CD8-positive, alpha-beta memory T cell (primary cell): ENCODE results near the gene MARK3. TPM values are rescaled to one million over a fixed set of nuclear protein-coding genes. Genes with fewer than 3 reads are reported as not detected.

ENCODE experiments used
- CTCF ChIA-PET: fragments of 350-600 bp; sonication (Branson Sonifier 250); formaldehyde crosslinking; loops from one replicate; lab custom pipeline; 2021; ENCODE audit warnings: antibody characterized with exemption; lab: Charles Lee
- POLR2A ChIA-PET: fragments of 350-600 bp; sonication (Branson Sonifier 250); formaldehyde crosslinking; loops from one replicate; lab custom pipeline; 2021; ENCODE audit warnings: antibody characterized with exemption; lab: Charles Lee
- DNase-seq, 5 donors: peaks; one replicate each; pipeline versions ENCODE4 v3.0.0 to v3.0.0-alpha.2; 2020 to 2022; ENCODE audit warnings: mixed read lengths in 1 of 5
- H3K27ac ChIP-seq: one replicate; pipeline ENCODE4 v1.7.0; 2013; ENCODE audit warnings: low read depth, mild to moderate bottlenecking, low read length, moderate library complexity
- H3K27me3 ChIP-seq: 2 replicates; pipeline ENCODE4 v1.7.0; 2013; ENCODE audit warnings: low read length, mild to moderate bottlenecking; ENCODE audit not compliant: insufficient read depth, poor library complexity, severe bottlenecking
- H3K36me3 ChIP-seq: 2 replicates; pipeline ENCODE4 v1.7.0; 2013; ENCODE audit warnings: mild to moderate bottlenecking, low read length, moderate library complexity; ENCODE audit not compliant: insufficient read depth
- H3K4me1 ChIP-seq: 2 replicates; pipeline ENCODE4 v1.7.0; 2013; ENCODE audit warnings: mild to moderate bottlenecking, low read length, moderate library complexity; ENCODE audit not compliant: insufficient read depth
- H3K4me3 ChIP-seq: 2 replicates; pipeline ENCODE4 v1.7.0; 2013; ENCODE audit warnings: mild to moderate bottlenecking, low read length
- H3K9me3 ChIP-seq: 2 replicates; pipeline ENCODE4 v1.7.0; 2013; ENCODE audit warnings: mild to moderate bottlenecking, low read length
- H3K27ac Mint-ChIP-seq, 8 donors: one replicate each; pipeline ENCODE4 v1.8.0; 2020 to 2021; ENCODE audit warnings: mixed read lengths in 8 of 8, mild to moderate bottlenecking in 6 of 8, inconsistent platforms in 3 of 8, moderate library complexity in 3 of 8
- H3K27me3 Mint-ChIP-seq, 2 donors: one replicate each; pipeline ENCODE4 v1.8.0; 2020 to 2021; ENCODE audit warnings: mixed read lengths in 2 of 2, mild to moderate bottlenecking in 1 of 2, moderate library complexity in 1 of 2
- H3K36me3 Mint-ChIP-seq, 3 donors: one replicate each; pipeline ENCODE4 v1.8.0; 2020 to 2021; ENCODE audit warnings: mixed read lengths in 3 of 3, inconsistent platforms in 1 of 3, mild to moderate bottlenecking in 1 of 3
- H3K4me1 Mint-ChIP-seq, 3 donors: one replicate each; pipeline ENCODE4 v1.8.0; 2020 to 2021; ENCODE audit warnings: mixed read lengths in 3 of 3, inconsistent platforms in 1 of 3, mild to moderate bottlenecking in 1 of 3
- H3K4me3 Mint-ChIP-seq, 7 donors: one replicate each; pipeline ENCODE4 v1.8.0; 2020 to 2021; ENCODE audit warnings: mixed read lengths in 7 of 7, mild to moderate bottlenecking in 6 of 7, moderate library complexity in 4 of 7, inconsistent platforms in 2 of 7
- H3K9me3 Mint-ChIP-seq, 5 donors: one replicate each; pipeline ENCODE4 v1.8.0; 2020 to 2022; ENCODE audit warnings: mixed read lengths in 5 of 5, mild to moderate bottlenecking in 3 of 5, moderate library complexity in 2 of 5, inconsistent platforms in 1 of 5
- polyA plus RNA-seq: library from polyadenylated mRNA; unstranded; fragments of 300-500 nt; fragmentation: Illumina TruSeq; gene quantifications from one replicate; pipeline ENCODE4 v1.2.3, GENCODE V29; 2021
- total RNA-seq, 2 experiments: library from RNA; stranded (reverse); gene quantifications; one replicate each; pipeline ENCODE4 v1.2.3, GENCODE V29; 2021

MARK3 gene
- total and polyA plus RNA-seq, 3 experiments from 2014 or later: 45.7 to 92.7 (median 91.9) TPM

DNA sequence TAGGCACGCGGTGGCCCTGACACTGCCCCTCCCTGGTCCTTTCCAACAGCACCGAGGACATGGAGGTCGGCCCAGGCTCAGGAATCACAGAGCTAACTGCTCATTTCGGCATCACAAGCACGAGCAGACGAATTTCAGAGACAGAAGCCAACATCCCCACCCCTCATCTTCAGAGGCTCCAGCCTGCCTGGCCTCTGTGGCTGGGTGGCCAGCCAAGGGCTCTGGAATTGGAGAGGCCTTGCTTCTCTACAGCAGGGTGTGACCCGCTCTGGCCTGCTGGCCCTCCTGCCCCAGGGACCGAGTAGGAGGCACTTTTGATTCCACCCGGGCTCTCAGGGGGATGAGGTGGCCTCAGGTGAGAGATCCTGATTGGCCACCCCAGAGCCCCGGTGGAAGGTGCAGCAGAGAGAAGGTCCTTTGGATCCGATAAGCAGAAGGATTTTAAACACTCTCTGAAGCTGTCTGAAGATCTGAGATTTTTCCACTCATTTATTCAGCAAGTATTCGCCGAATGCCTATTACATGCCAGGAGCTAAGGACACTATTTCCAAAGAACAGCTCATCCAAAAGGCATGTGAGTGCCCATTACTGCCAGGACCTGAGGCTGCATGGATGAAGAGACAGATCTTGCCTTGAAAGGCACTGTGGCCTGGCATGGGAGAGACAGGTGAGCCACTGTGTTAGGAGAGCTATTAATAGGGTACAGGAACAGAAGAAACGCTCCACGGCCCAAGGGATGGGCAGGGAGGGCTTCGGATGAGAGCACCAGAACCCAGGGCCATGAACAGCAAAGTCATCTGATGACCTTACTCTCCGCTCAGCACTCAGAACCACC lies 167.0 kb downstream of the MARK3 start:
- POLR2A ChIA-PET: no interaction called here
- Mint-ChIP-seq H3K27ac (peak overlapping the region in 3 of 8 donors; percentile 31 to 88 (median 63)), H3K4me1 (peaks cover 14 to 34% (median 15%) of the 10 kb centered on the region in 3 donors), H3K27me3 (no peaks in the 10 kb centered on the region), H3K9me3 (no peaks in the 10 kb centered on the region), H3K4me3 (no peak overlapping the region), H3K36me3 (peaks cover 0 to 32% (median 4%) of the 10 kb centered on the region in 3 donors)
- Histone ChIP-seq H3K4me3 (no peak overlapping the region), H3K4me1 (no peaks in the 10 kb centered on the region), H3K27ac (no peak overlapping the region), H3K9me3 (no peaks in the 10 kb centered on the region), H3K27me3 (no peaks in the 10 kb centered on the region), H3K36me3 (no peaks in the 10 kb centered on the region)
- CTCF ChIA-PET: interaction anchor here (1.1 to 9.0 kb wide), 3 partner anchors 19 to 76 kb away, joined by 3 to 61 read pairs (median 4); no protein-coding TSS in a partner anchor
- DNase-seq: no peak

DNA sequence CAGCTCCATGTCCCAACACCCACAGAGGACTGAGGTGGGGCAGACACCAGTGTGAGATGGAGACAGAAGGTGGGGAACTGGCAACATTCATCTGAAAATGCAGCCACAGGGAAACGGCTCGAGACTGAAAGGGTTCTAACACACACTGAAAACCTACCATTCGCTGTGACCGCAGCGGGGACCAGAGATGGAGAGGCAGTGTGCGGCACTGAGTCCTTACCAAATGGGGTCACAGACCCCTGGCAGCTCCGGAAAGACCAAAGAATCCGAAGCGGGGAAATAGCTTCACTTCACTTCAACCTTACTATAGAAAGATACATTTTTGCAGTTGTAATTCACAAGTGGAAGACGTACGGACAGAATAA lies 167.6 kb downstream of the MARK3 start:
- ChIA-PET POLR2A (no interaction called here), CTCF (interaction anchor here (1.1 to 1.5 kb wide), 2 partner anchors 19 to 75 kb away, joined by 3 to 4 read pairs; no protein-coding TSS in a partner anchor)

More for the DNA sequence above, 167.6 kb downstream of the MARK3 start:
- H3K9me3 Mint-ChIP-seq: no peaks in the 10 kb centered on the region
- H3K27ac ChIP-seq: no peak overlapping the region
- peaks cover 19 to 40% (median 19%) of the 10 kb centered on the region in 3 donors for H3K4me1 Mint-ChIP-seq
- H3K27me3 Mint-ChIP-seq: no peaks in the 10 kb centered on the region
- H3K36me3 Mint-ChIP-seq: peaks cover 0 to 36% (median 4%) of the 10 kb centered on the region in 3 donors
- no peaks in the 10 kb centered on the region for H3K27me3 ChIP-seq
- no peak overlapping the region for H3K4me3 Mint-ChIP-seq
- no peaks in the 10 kb centered on the region for H3K36me3 ChIP-seq
- H3K27ac Mint-ChIP-seq: no peak overlapping the region
- no peaks in the 10 kb centered on the region for H3K9me3 ChIP-seq
- DNase-seq: no peak
- H3K4me1 ChIP-seq: no peaks in the 10 kb centered on the region
- H3K4me3 ChIP-seq: no peak overlapping the region

Other genes with a start within 250 kb of the MARK3 start
- 100 to 1,000 TPM; 394 to 409 TPM for gene EIF5, start 51.2 kb upstream of the MARK3 start, total RNA-seq
- gene EIF5, start 51.2 kb upstream of the MARK3 start, polyA plus RNA-seq: 312 TPM
- gene CKB, start 137.4 kb downstream of the MARK3 start, total RNA-seq: 1 to 10 TPM; 1.5 to 2.7 TPM
- 1.1 TPM for gene CKB, start 137.4 kb downstream of the MARK3 start, polyA plus RNA-seq
- 10 to 100 TPM; 28.4 to 29.5 TPM for gene TRMT61A, start 143.8 kb downstream of the MARK3 start, total RNA-seq
- 8.2 TPM for gene TRMT61A, start 143.8 kb downstream of the MARK3 start, polyA plus RNA-seq
- gene BAG5, start 177.2 kb downstream of the MARK3 start, total RNA-seq: 10 to 100 TPM; 35.9 to 38.1 TPM
- gene BAG5, start 177.2 kb downstream of the MARK3 start, polyA plus RNA-seq: 40.7 TPM
- 10 to 100 TPM; 42.9 to 43.5 TPM for gene COA8, start 177.5 kb downstream of the MARK3 start, total RNA-seq
- 64.4 TPM for gene COA8, start 177.5 kb downstream of the MARK3 start, polyA plus RNA-seq
- 100 to 1,000 TPM; 141 to 143 TPM for gene KLC1, start 243.8 kb downstream of the MARK3 start, total RNA-seq
- gene KLC1, start 243.8 kb downstream of the MARK3 start, polyA plus RNA-seq: 92.0 TPM